HG02610 (cell line): ENCODE results near the gene TNIP3.

Experiments
- ATAC-seq: cut with Tn5 transposase; IDR thresholded peaks from one replicate; pipeline ENCODE4 v1.9.1; 2021; ENCODE audit warnings: mild to moderate bottlenecking, moderate library complexity; ENCODE audit not compliant: unreplicated experiment

TNIP3 gene

DNA sequence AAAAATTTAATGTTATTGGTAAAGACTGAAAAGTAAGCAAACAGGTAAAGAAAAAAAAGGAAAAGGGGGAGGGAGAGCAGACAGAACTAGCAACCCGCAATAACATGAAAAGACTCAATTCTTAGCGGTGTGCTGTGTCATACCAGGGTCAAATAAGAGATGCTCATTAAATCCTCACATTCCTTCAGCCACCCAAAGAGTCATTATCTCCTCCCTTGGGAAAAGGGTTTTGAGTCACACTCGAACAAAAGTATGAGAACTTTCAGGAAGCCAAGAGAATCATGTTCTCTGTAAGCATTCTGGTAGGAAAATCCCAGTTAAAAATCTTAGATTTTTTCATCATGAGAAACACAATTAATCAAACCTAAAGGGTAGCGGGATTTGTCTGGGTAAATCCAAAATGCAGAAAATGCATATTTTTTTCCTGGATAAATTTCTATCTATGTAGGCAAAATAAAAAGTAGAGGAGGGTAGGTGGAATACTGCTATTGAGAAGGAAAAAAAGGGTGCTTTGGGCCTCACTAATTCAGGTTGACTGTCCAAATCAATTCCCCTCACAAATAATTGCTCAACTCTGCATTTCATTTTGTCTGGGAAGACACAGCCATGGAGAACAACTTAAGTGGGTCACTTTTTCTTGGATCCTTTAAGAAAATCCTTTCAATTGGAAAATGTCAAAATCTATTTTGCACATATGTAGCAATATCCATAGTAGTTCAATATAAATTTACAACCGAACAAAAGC is 23.2 kb downstream of the TNIP3 start:
- ATAC-seq = no peak

DNA sequence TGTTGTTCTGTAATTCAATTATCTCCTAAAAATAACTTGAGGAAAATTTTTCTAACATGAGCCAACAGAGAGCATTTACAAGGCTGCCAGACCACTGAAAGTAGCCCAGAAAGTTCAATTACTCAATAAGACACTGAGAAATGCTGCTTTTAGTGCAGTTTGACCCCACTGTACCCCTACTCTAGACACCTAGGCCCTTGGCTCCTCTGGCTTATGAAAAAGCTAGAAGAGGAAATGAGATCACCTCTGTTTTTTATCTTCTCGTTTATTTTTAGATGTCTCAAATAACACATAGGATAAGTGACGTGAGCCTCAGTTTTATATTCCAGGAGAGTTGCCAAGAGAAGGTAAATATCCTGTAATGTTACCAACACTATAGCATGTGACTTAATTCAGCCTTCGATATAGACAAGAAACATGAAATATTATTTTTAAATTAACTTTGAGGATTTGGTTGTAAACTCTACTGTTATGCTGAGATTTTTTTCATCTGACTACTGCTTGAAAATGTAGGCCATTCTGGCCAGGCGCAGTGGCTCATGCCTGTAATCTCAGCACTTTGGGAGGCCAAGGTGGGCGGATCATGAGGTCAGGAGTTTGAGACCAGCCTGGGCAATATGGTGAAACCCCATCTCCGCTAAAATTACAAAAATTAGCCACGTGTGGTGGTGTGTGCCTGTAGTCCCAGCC is 24.4 kb downstream of the TNIP3 start:
- peak; percentile 53 for ATAC-seq

DNA sequence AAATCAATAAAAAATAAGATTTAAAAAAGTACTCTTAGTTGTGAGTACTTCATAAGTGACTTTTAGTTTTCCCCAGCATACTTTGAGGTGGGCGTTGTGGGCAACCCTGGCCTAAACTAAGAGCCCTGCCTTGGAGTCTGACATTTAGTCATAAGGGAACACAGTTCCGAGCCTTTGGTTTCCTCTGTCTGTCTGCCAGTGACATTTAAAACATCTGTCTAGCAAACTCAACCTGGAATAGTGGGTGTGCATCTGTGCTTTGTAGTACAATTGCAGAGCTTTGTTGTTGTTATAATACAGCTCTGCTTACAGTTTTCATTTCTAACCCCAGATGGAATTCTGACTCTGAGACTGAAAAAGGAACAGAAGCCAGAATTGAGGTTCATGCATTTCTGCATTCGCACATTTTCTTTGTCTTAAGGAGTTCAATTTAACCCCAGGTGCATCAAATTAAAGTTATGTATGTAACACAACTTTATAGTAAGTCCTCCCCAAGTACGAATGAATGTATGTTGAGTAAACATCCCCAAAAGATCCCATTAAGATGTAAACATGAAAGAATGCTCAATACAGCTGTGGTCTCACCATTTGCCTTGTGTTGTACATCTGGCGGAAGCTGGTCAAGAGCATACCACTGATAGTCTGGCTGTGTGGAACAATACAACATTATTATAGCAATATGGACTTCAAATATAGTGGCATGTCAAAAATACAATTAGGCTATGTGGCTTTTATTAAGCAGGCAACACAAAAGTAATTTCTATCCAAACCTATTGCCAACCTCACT is 25.9 kb downstream of the TNIP3 start:
- ATAC-seq = peak; percentile 68

GRCh38 chr4:121130326-121130660 is 33.8 kb downstream of the TNIP3 start:
- no peak for ATAC-seq

- no peak for ATAC-seq
Measured at GRCh38 chr4:121129606-121130325, 34.4 kb downstream of the TNIP3 start.

DNA sequence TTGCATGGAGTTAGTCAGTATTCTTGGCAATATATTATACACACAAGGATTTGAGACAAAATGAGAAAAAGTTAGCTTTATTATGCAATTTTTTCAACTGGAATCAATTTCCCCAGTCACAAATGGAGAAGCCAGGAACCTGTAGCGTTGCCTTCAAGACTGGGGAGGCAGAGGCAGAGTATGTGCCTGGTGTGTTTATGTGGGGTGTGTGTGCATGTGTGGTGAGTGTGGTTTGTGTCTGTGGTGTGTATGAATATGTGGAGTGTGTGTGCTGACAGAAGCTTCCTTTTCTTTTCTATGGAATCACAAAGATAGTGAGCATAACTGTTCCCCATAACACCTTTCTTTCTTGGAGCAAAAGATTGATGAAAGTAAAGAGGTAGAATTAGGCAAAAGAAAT is 37.0 kb downstream of the TNIP3 start:
- no peak for ATAC-seq

DNA sequence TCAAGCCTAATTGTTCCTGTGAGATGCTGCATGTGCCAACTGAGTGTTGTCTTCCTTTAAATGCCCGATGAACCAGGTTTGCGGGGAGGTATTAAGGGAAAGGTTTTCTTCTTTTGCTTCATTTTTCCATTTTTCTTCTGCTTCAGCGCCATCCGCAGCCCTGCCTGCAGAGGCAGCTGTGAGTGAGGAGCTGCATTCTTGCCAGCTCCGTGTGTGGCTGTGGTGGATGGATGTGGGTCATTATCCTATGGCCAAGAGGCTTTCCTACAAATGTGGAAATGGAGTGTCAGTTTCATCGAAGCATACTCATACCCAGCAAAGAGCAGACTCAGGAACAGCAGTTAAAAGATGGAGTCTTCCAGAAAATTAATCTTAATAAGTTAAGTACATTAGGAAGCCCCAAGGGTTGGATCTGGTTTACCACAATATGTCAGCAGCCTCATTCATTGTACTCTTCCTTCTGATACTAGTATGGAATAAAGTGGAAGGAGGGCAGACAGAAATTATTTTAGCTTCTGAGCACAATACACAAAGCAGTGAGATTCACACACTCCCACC is 37.6 kb downstream of the TNIP3 start:
- no peak for ATAC-seq

DNA sequence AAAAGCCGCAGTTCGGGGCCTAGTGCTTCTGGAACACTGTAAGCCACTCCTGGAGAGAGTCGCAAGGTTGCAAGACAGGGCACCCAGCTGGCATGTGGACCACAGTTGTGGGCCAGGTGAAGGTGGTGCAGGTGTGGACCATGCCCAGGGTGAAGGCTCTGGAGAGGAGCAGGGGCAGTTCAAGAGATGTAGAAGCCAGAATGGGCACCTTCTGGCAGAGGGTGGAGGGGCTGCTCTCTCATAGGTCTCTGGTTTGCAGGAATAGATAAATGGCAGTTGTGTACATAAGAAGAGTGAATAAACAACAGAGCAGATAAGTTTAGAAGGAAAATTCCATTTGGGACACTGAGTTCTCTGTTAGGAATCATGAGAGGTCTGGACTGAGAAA is 38.6 kb downstream of the TNIP3 start:
- ATAC-seq = no peak

DNA sequence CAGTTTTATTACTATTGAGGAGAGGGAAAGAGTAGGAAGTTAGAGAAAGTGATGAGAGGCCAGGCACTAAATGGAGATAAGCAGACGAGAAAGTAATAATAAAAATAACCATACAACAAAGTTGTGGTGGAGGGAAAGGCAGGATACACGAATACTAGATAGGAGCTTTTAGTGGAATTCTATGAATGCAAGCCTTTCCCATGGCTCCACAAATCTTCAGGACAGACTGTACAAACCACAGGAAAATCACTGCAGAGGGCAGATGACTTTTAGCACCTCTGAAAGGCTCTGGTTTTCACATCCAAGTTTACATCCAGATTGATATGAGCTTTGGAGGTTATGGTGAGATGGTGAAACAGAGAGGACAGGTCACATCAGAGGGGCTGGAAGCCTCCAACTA is 41.5 kb downstream of the TNIP3 start:
- ATAC-seq = no peak

DNA sequence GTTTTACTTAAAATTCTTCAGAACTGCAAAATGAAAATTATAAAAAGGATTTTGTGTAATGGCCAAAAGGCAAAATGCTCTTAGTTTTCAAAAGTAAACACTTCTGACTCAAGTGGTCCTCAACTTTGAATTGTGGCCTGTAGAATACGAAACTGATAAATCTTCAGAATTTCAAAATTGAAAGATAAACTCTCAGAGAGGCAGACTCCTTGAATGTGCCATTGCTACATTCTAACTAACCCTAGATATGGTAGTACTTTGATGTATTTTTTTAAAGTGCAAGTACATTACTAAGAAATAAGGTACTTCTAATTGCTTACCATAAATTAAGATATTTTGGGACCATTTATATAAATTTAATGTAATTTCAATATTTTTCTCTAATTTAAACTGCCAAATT is 44.4 kb downstream of the TNIP3 start:
- ATAC-seq = no peak

GRCh38 chr4:121118344-121118743 is 45.8 kb downstream of the TNIP3 start:
- ATAC-seq = no peak

- no peak for ATAC-seq
Measured at GRCh38 chr4:121114756-121115155, 49.4 kb downstream of the TNIP3 start.

DNA sequence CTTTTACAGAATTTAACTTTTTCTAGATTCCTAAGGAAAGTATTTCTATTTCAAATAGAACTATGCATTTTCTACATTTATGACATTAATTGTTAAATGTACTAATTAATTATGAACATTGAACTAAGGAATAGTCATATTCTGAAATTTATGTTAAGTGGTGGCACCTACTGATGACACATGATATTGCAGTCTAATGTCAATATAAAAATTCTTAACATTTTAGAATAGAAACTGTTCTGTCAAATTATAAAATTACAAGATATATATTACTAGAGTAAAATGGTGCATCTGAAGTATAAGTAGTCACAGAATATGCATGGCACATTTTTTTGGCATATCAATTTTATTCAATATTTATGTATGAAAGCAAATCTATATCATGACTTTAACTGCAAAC is 51.6 kb downstream of the TNIP3 start:
- ATAC-seq = no peak

DNA sequence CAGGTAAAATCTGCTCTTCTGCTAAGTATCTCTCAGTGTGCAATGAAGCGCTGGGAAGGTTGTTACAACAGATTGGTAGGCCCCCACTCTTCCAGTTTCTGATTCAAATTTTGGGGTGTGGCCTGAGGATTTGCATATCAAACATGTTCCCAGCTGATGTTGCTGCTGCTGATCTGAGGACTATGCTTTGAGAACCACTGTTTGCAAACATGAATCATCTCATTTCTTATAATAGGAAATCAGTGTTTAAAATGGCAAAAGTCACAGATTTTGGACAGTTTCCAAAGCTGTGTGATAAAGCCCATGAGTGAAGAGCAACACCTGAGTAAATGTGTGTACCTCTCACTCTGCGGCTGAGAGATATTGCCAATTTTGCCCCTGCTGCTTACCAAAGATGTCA is 55.6 kb downstream of the TNIP3 start:
- ATAC-seq = no peak

DNA sequence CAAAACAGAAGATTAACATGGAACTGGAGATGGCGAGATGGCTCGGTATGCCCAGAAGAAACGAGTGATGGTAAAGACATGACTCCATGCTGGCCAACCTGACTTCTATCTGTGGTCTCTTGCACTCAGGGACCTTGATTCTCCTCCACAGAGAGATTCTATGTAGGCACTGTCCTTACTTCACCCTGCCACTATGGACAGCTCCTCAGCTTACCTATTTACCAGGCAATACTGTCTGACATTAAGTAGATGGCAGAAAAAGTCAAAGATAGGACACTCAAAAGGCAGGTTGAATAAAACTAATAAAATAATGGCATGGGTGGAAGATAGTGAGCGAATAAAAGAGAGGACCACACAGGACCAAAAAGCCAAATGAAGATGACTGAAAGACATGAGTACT is 56.6 kb downstream of the TNIP3 start:
- no peak for ATAC-seq

- ATAC-seq = no peak
Measured at GRCh38 chr4:121100093-121100775, 63.9 kb downstream of the TNIP3 start.

- ATAC-seq = no peak
Measured at GRCh38 chr4:121098266-121098665, 65.9 kb downstream of the TNIP3 start.

- ATAC-seq = no peak
Measured at GRCh38 chr4:121096629-121097028, 67.5 kb downstream of the TNIP3 start.

GRCh38 chr4:121096191-121096590 is 67.9 kb downstream of the TNIP3 start:
- no peak for ATAC-seq

GRCh38 chr4:121094297-121094966 is 69.7 kb downstream of the TNIP3 start:
- ATAC-seq = no peak
